SK-N-SH (cell line): ENCODE measurements around the gene DAB1. TPM values are rescaled to one million over a fixed set of nuclear protein-coding genes. Genes with fewer than 3 reads are reported as not detected.

ENCODE experiments used
- ELF1 ChIP-seq: IDR thresholded peaks from 2 replicates; pipeline ENCODE4 v1.4.0; 2012
- EZH2phosphoT487 ChIP-seq: fragments of 200-600 bp; sonication (generic); IDR thresholded peaks from 2 replicates; pipeline ENCODE4 v1.6.1; 2017; ENCODE audit warnings: low read depth, mixed run types, mild to moderate bottlenecking, antibody characterized with exemption, moderate library complexity, borderline replicate concordance
- FOSL2 ChIP-seq: IDR thresholded peaks from 2 replicates; pipeline ENCODE4 v1.4.0; 2012; ENCODE audit warnings: low read depth, mild to moderate bottlenecking, moderate library complexity, borderline replicate concordance
- FOXJ3 ChIP-seq: sonication (generic); formaldehyde crosslinking; IDR thresholded peaks from 2 replicates; pipeline ENCODE4 v1.5.1; 2020; ENCODE audit warnings: mild to moderate bottlenecking, missing genetic modification reagents
- JUND ChIP-seq: IDR thresholded peaks from 2 replicates; pipeline ENCODE4 v1.4.0; 2012
- MXI1 ChIP-seq: IDR thresholded peaks from 2 replicates; pipeline ENCODE4 v1.6.1; 2012; ENCODE audit warnings: mild to moderate bottlenecking, low read depth, low read length, improper control_type of control experiment
- POLR2AphosphoS5 ChIP-seq: IDR thresholded peaks from 2 replicates; pipeline ENCODE4 v1.6.1; 2012; ENCODE audit warnings: low read depth, low read length
- RAD21 ChIP-seq: IDR thresholded peaks from 2 replicates; pipeline ENCODE4 v1.6.1; 2012; ENCODE audit warnings: mild to moderate bottlenecking, low read length
- RCOR1 ChIP-seq: fragments of 150-350 bp; IDR thresholded peaks from 2 replicates; pipeline ENCODE4 v1.6.1; 2017; ENCODE audit warnings: antibody characterized with exemption, low read length
- RXRA ChIP-seq: IDR thresholded peaks from 2 replicates; pipeline ENCODE4 v1.4.0; 2012; ENCODE audit warnings: low read depth, mild to moderate bottlenecking, borderline replicate concordance
- TAF1 ChIP-seq: IDR thresholded peaks from 2 replicates; pipeline ENCODE4 v1.6.1; 2012; ENCODE audit warnings: low read depth, mild to moderate bottlenecking, low read length, moderate library complexity, borderline replicate concordance
- polyA plus RNA-seq, 3 experiments: library from polyadenylated mRNA; depleted of rRNA; stranded (reverse); fragments of >200 nt; gene quantifications; 2 replicates each; pipeline ENCODE4 v1.2.3, GENCODE V29; 2012
- TF ChIP-seq, protein P1 (sequence below): fragments of 150-350 bp; IDR thresholded peaks from 2 replicates; pipeline ENCODE4 v1.6.1; 2017; ENCODE audit warnings: antibody characterized with exemption, low read length, low read depth, borderline replicate concordance
- TF ChIP-seq, protein P2 (sequence below): IDR thresholded peaks from 2 replicates; pipeline ENCODE4 v1.4.0; 2012; ENCODE audit warnings: low read depth, borderline replicate concordance
- TF ChIP-seq, protein P3 (sequence below): fragments of 150-350 bp; IDR thresholded peaks from 2 replicates; pipeline ENCODE4 v1.6.1; 2016; ENCODE audit warnings: mild to moderate bottlenecking, low read depth, low read length
- TF ChIP-seq, protein P4 (sequence below): IDR thresholded peaks from 2 replicates; pipeline ENCODE4 v1.4.0; 2012; ENCODE audit warnings: low read depth, borderline replicate concordance
- TF ChIP-seq, protein P5 (sequence below): fragments of 200-600 bp; sonication (generic); IDR thresholded peaks from 2 replicates; pipeline ENCODE4 v1.6.1; 2017; ENCODE audit warnings: antibody characterized with exemption, mild to moderate bottlenecking, moderate library complexity
- TF ChIP-seq, protein P6 (sequence below): IDR thresholded peaks from 2 replicates; pipeline ENCODE4 v1.4.0; 2012; ENCODE audit warnings: low read depth

The DAB1 gene
- polyA plus RNA-seq, 1 of the 3 experiments (the other 2 are of a cell fraction) = 2.9 TPM

DNA sequence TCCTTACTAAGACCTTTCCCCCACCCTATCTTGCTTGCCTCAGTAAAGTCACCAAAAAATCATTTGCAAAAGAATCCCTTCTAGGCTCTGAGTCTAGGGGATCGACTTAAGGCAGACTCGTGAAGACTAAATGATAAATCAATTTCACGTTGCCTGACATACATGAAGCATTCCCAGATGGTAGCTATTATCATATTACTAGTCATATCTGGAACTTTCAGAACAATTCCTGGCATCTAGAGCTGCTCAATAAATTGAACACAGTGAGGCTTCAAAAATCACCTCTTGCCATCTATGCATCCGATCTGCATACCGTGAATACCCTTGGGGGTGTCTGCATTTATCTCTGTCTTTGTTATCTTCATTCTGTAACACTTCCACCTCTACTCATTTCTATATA lies 49.6 kb upstream of the DAB1 start (continued):
- TF ChIP-seq FOXJ3 (CRISPR knock-in tag) (no peak), RCOR1 (peak; percentile 23; the same call in 1 of the 2 replicates), MXI1 (no peak), RXRA (no peak), EZH2phosphoT487 (no peak), RAD21 (no peak), JUND (peak; percentile 42; the same call in 1 of the 2 replicates), FOSL2 (peak; percentile 27; the same call in 1 of the 2 replicates), ELF1 (no peak), TAF1 (no peak), POLR2AphosphoS5 (0 out of 2 replicates have a peak, but pooled peaks have one; percentile 17)
- TF ChIP-seq, protein P1, sequence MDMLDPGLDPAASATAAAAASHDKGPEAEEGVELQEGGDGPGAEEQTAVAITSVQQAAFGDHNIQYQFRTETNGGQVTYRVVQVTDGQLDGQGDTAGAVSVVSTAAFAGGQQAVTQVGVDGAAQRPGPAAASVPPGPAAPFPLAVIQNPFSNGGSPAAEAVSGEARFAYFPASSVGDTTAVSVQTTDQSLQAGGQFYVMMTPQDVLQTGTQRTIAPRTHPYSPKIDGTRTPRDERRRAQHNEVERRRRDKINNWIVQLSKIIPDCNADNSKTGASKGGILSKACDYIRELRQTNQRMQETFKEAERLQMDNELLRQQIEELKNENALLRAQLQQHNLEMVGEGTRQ = no peak
- TF ChIP-seq, protein P2, sequence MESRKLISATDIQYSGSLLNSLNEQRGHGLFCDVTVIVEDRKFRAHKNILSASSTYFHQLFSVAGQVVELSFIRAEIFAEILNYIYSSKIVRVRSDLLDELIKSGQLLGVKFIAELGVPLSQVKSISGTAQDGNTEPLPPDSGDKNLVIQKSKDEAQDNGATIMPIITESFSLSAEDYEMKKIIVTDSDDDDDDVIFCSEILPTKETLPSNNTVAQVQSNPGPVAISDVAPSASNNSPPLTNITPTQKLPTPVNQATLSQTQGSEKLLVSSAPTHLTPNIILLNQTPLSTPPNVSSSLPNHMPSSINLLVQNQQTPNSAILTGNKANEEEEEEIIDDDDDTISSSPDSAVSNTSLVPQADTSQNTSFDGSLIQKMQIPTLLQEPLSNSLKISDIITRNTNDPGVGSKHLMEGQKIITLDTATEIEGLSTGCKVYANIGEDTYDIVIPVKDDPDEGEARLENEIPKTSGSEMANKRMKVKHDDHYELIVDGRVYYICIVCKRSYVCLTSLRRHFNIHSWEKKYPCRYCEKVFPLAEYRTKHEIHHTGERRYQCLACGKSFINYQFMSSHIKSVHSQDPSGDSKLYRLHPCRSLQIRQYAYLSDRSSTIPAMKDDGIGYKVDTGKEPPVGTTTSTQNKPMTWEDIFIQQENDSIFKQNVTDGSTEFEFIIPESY = no peak
- TF ChIP-seq, protein P3, sequence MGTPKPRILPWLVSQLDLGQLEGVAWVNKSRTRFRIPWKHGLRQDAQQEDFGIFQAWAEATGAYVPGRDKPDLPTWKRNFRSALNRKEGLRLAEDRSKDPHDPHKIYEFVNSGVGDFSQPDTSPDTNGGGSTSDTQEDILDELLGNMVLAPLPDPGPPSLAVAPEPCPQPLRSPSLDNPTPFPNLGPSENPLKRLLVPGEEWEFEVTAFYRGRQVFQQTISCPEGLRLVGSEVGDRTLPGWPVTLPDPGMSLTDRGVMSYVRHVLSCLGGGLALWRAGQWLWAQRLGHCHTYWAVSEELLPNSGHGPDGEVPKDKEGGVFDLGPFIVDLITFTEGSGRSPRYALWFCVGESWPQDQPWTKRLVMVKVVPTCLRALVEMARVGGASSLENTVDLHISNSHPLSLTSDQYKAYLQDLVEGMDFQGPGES = no peak
- TF ChIP-seq, protein P4, sequence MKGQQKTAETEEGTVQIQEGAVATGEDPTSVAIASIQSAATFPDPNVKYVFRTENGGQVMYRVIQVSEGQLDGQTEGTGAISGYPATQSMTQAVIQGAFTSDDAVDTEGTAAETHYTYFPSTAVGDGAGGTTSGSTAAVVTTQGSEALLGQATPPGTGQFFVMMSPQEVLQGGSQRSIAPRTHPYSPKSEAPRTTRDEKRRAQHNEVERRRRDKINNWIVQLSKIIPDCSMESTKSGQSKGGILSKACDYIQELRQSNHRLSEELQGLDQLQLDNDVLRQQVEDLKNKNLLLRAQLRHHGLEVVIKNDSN = no peak
- TF ChIP-seq, protein P5, sequence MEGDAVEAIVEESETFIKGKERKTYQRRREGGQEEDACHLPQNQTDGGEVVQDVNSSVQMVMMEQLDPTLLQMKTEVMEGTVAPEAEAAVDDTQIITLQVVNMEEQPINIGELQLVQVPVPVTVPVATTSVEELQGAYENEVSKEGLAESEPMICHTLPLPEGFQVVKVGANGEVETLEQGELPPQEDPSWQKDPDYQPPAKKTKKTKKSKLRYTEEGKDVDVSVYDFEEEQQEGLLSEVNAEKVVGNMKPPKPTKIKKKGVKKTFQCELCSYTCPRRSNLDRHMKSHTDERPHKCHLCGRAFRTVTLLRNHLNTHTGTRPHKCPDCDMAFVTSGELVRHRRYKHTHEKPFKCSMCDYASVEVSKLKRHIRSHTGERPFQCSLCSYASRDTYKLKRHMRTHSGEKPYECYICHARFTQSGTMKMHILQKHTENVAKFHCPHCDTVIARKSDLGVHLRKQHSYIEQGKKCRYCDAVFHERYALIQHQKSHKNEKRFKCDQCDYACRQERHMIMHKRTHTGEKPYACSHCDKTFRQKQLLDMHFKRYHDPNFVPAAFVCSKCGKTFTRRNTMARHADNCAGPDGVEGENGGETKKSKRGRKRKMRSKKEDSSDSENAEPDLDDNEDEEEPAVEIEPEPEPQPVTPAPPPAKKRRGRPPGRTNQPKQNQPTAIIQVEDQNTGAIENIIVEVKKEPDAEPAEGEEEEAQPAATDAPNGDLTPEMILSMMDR = no peak
- TF ChIP-seq, protein P6, sequence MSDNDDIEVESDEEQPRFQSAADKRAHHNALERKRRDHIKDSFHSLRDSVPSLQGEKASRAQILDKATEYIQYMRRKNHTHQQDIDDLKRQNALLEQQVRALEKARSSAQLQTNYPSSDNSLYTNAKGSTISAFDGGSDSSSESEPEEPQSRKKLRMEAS = no peak
